Endothelial cell (in vitro differentiated cells): Measurements from ENCODE around the gene RHOH. TPM values are rescaled to one million over a fixed set of nuclear protein-coding genes. Genes with fewer than 3 reads are reported as not detected.

Experiments
- DNase-seq: peaks from one replicate; pipeline ENCODE4 v3.0.0; 2021; ENCODE audit warnings: low spot score
- H3K27ac Mint-ChIP-seq: one replicate; pipeline ENCODE4 v1.8.0; 2021; ENCODE audit warnings: mixed read lengths, inconsistent platforms; ENCODE audit not compliant: unreplicated experiment
- H3K27me3 Mint-ChIP-seq: one replicate; pipeline ENCODE4 v1.8.0; 2021; ENCODE audit warnings: mild to moderate bottlenecking, moderate library complexity, mixed read lengths, inconsistent platforms; ENCODE audit not compliant: unreplicated experiment
- H3K36me3 Mint-ChIP-seq: one replicate; pipeline ENCODE4 v1.8.0; 2021; ENCODE audit warnings: mild to moderate bottlenecking, low read depth, mixed read lengths, inconsistent platforms; ENCODE audit not compliant: unreplicated experiment
- H3K4me1 Mint-ChIP-seq: one replicate; pipeline ENCODE4 v1.8.0; 2021; ENCODE audit warnings: mild to moderate bottlenecking, mixed read lengths, inconsistent platforms; ENCODE audit not compliant: unreplicated experiment
- H3K4me3 Mint-ChIP-seq: one replicate; pipeline ENCODE4 v1.8.0; 2021; ENCODE audit warnings: mild to moderate bottlenecking, mixed read lengths, inconsistent platforms; ENCODE audit not compliant: unreplicated experiment
- H3K9me3 Mint-ChIP-seq: one replicate; pipeline ENCODE4 v1.8.0; 2021; ENCODE audit warnings: mixed read lengths, inconsistent platforms; ENCODE audit not compliant: unreplicated experiment
- CTCF ChIP-seq: fragments of 200-600 bp; sonication (generic); IDR thresholded peaks from one replicate; pipeline ENCODE4 v1.5.0; 2021; ENCODE audit warnings: antibody characterized with exemption; ENCODE audit not compliant: unreplicated experiment
- total RNA-seq: library from RNA; stranded (reverse); fragmentation: NEBNext Ultra II Directional; extraction: Animal tissue kit (Norgen Biotek cat#: 25700); gene quantifications from one replicate; pipeline ENCODE4 v1.2.1, GENCODE V29; 2021; ENCODE audit not compliant: unreplicated experiment

The RHOH gene
- total RNA-seq, 1 donor from 2014 or later, result 20.4 TPM

GRCh38 chr4:40157436-40157835 lies 39.4 kb upstream of the RHOH start:
- Mint-ChIP-seq H3K36me3 (no peaks in the 10 kb centered on the region), H3K4me1 (no peaks in the 10 kb centered on the region), H3K4me3 (no peak overlapping the region), H3K9me3 (no peaks in the 10 kb centered on the region), H3K27me3 (peaks cover 1% of the 10 kb centered on the region), H3K27ac (no peak overlapping the region)
- DNase-seq, result no peak
- no peak for TF ChIP-seq CTCF

- Mint-ChIP-seq H3K4me3 (no peak overlapping the region), H3K27ac (no peak overlapping the region), H3K9me3 (no peaks in the 10 kb centered on the region), H3K27me3 (peaks cover 2% of the 10 kb centered on the region), H3K4me1 (peaks cover 17% of the 10 kb centered on the region), H3K36me3 (peaks cover 4% of the 10 kb centered on the region)
- DNase-seq, result no peak
- no peak for TF ChIP-seq CTCF
Measured at GRCh38 chr4:40160258-40160657, 36.6 kb upstream of the RHOH start.

GRCh38 chr4:40164459-40164858 lies 32.4 kb upstream of the RHOH start:
- no peak for TF ChIP-seq CTCF
- no peaks in the 10 kb centered on the region for H3K9me3 Mint-ChIP-seq
- H3K27ac Mint-ChIP-seq, result no peak overlapping the region
- H3K4me1 Mint-ChIP-seq, result peaks cover 28% of the 10 kb centered on the region
- peaks cover 3% of the 10 kb centered on the region for H3K27me3 Mint-ChIP-seq
- H3K36me3 Mint-ChIP-seq, result peaks cover 9% of the 10 kb centered on the region
- no peak overlapping the region for H3K4me3 Mint-ChIP-seq
- DNase-seq, result no peak

GRCh38 chr4:40165916-40166315 lies 30.9 kb upstream of the RHOH start:
- H3K27ac Mint-ChIP-seq, result peak overlapping the region; percentile 88
- H3K36me3 Mint-ChIP-seq, result peaks cover 9% of the 10 kb centered on the region
- DNase-seq, result no peak
- peaks cover 28% of the 10 kb centered on the region for H3K4me1 Mint-ChIP-seq
- TF ChIP-seq CTCF, result no peak
- H3K27me3 Mint-ChIP-seq, result peaks cover 3% of the 10 kb centered on the region
- H3K4me3 Mint-ChIP-seq, result peak overlapping the region; percentile 9
- H3K9me3 Mint-ChIP-seq, result no peaks in the 10 kb centered on the region

GRCh38 chr4:40168070-40168469 lies 28.8 kb upstream of the RHOH start:
- H3K27me3 Mint-ChIP-seq, result peaks cover 2% of the 10 kb centered on the region

More at GRCh38 chr4:40168070-40168469, 28.8 kb upstream of the RHOH start:
- H3K4me1 Mint-ChIP-seq, result peaks cover 33% of the 10 kb centered on the region
- no peak for DNase-seq
- no peak overlapping the region for H3K4me3 Mint-ChIP-seq
- no peak overlapping the region for H3K27ac Mint-ChIP-seq
- no peak for TF ChIP-seq CTCF
- H3K36me3 Mint-ChIP-seq, result peaks cover 9% of the 10 kb centered on the region
- H3K9me3 Mint-ChIP-seq, result no peaks in the 10 kb centered on the region
